ENCODE measurements around the gene ACAT2.

- TF ChIP-seq POLR2A (IDR thresholded peaks at IDR 0.05) = no peak
- TF ChIP-seq CTCF (IDR thresholded peaks at IDR 0.05) = no peak
- no peak for TF ChIP-seq POLR2AphosphoS5 (IDR thresholded peaks at IDR 0.05; ENCODE audit: insufficient read depth in 1 of 2, low read depth in 1 of 2)
Observed at GRCh38 chr6:159788753-159789376, 27.0 kb downstream of the ACAT2 start.

All from vagina (tissue), 2 donors.